PC-9 (cell line): ENCODE data around the gene NUDCD3.

ENCODE experiments used
- EZH2 ChIP-seq: fragments of 200-600 bp; sonication (generic); IDR thresholded peaks from 2 replicates; pipeline ENCODE4 v1.8.0; 2017; ENCODE audit warnings: antibody characterized with exemption, low read depth
- TF ChIP-seq, protein P1 (sequence below): fragments of 200-600 bp; sonication (generic); conservative IDR thresholded peaks from 2 replicates; pipeline ENCODE4 v1.6.1; 2017; ENCODE audit warnings: mixed run types, antibody characterized with exemption, mild to moderate bottlenecking, moderate library complexity

- TF ChIP-seq, protein P1, sequence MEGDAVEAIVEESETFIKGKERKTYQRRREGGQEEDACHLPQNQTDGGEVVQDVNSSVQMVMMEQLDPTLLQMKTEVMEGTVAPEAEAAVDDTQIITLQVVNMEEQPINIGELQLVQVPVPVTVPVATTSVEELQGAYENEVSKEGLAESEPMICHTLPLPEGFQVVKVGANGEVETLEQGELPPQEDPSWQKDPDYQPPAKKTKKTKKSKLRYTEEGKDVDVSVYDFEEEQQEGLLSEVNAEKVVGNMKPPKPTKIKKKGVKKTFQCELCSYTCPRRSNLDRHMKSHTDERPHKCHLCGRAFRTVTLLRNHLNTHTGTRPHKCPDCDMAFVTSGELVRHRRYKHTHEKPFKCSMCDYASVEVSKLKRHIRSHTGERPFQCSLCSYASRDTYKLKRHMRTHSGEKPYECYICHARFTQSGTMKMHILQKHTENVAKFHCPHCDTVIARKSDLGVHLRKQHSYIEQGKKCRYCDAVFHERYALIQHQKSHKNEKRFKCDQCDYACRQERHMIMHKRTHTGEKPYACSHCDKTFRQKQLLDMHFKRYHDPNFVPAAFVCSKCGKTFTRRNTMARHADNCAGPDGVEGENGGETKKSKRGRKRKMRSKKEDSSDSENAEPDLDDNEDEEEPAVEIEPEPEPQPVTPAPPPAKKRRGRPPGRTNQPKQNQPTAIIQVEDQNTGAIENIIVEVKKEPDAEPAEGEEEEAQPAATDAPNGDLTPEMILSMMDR = no peak
- no peak for TF ChIP-seq EZH2
Measured at GRCh38 chr7:44494960-44495359, 4.5 kb upstream of the NUDCD3 start.
